COLO829 (cell line): ENCODE data around the gene ADD2.

Source experiments
- DNase-seq: peaks from one replicate; pipeline ENCODE4 v3.0.0; 2012; ENCODE audit warnings: low spot score

Gene ADD2

GRCh38 chr2:70723286-70723885 is 44.6 kb downstream of the ADD2 start:
- no peak for DNase-seq

DNA sequence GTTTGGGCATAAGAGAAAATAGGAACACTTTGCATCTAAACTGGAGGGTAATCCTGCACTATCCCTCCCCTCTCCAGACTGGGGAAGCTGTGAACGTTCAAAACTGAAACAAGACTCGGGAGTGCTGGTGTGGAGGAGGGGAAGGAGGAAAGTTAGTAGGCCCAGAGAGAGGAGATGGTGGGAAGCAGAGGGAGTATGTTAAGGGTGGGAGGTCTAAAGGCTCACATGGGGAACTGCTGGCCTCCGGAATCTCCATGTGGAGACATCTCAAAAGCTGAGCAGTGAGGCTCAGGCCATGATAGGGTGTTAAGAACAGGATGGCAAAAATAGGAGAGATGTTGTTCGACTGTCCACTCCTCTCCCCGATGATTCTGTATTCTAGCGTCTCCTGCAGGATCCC is 47.9 kb downstream of the ADD2 start:
- DNase-seq = no peak

- DNase-seq = no peak
Measured at GRCh38 chr2:70719231-70719630, 48.8 kb downstream of the ADD2 start.

- DNase-seq = no peak
Measured at GRCh38 chr2:70718736-70719135, 49.3 kb downstream of the ADD2 start.

- no peak for DNase-seq
Measured at GRCh38 chr2:70718241-70718640, 49.8 kb downstream of the ADD2 start.

DNA sequence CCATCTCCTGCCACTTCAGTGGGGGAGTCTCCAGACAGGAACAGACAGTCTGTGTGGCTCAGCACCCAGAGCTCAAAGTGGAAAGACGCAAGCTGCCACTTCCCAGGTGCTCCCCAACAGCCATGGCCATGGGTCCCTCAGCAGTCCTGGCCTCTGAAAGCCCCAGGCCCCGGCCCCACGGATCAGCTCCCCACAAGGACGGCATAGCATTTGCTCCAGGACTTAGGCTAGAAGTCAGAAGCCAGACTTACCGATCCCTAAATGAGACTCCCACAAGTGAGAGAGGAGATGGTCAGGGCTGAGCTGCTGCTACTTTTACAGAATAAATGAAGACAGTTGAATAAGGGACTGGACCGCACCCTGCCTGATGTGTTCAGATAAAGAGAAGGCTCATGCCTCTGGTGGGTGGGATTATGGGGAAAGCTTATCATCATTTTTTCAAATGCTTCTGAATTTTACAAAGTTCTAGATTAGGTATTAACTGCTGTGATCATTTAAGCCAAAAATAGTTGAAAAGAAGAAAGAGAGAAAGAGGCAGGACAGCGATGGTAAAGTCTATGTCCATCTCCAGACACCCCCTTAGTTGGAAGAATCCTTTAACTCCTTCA is 50.5 kb downstream of the ADD2 start:
- no peak for DNase-seq

DNA sequence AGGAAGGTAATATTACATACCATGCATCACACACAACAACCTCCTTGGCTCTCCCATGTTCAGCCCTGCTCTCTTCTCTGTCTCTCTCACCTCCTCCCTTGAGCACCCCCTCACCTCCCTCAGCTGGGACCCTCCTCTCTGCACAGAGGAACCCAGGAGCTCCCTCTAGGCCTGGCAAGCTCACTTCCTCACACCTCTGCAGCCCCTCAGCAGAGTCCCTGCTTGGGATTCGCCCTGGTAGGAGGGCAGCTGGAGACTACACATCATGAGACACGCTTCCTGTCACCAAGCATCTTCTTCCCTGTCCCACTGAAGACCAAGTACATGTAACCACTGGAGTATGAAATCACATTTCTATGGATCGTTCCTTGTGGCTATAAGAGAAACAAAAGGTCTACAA is 51.0 kb downstream of the ADD2 start:
- no peak for DNase-seq

DNA sequence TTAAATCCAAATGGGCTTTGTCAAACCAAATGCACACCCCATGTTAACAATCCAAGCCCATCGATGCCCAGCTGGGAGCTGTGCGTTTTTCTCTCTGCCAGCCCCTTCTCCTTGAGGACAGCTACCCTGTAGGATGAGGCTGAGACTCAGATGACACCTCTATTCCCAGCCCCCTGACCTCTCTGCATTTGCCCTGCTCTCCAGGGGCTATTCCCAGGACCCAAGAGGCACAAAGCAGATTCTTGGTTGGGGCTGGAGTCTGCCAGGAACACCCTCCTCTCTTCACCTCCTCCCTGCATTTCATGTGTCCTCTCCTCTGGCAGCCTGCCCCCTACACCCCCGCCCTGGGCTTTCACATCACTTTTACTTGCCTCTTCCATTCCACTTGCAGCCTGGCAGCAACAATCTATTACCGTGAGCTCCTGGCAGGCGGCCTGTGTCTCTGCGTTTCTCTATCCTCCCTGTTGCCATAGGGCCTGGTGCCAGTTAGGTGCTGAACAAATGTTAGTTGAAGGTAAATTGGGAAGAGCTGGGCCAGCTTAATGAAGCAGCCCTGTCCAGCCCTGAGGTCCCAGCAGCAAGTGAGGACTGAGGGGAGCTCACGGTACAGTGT is 51.8 kb downstream of the ADD2 start:
- no peak for DNase-seq

DNA sequence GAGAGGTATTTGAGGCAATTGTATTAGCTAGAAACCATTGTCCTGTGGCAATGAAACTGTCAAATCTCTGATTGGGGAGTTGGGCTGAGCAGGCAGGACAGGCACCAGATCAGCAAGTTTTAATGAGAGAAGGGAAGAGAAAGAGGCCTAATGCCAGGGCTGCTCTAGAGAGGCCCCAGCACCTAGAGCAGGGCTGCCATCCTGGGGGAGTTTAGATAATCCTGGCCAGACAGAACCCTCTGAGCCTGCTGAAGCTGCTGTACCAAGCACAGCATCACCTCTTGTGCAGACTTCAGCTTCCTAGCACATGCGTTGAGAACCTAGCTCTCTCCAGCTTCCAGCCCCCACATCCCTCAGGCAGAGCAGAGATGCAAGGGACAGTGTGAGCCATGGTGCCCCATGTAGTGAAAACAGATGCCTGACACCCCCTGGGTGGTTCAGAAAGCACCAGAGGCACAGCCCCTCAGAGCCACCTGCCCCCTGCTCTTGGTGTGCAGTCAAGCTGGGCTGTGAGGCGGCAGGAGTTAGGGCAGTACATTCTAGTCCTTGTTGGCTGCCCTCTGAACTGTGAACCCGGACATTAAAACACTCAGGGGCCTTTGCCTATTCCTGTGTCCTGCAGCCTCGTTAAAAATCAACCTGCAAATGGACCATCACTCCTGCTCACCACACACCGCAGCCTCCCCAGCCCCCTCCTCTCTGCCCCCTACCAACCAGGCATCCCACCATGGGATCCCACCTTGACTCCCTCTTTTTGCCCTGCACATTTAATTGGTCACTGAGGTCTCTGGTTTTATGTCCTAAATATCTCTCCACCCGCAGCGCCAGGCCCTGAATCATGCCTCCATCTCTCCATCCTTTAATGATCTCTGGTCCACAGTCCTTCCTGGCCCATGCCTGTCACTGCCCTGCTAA is 52.7 kb downstream of the ADD2 start:
- no peak for DNase-seq

GRCh38 chr2:70714141-70714905 is 53.7 kb downstream of the ADD2 start:
- no peak for DNase-seq

DNA sequence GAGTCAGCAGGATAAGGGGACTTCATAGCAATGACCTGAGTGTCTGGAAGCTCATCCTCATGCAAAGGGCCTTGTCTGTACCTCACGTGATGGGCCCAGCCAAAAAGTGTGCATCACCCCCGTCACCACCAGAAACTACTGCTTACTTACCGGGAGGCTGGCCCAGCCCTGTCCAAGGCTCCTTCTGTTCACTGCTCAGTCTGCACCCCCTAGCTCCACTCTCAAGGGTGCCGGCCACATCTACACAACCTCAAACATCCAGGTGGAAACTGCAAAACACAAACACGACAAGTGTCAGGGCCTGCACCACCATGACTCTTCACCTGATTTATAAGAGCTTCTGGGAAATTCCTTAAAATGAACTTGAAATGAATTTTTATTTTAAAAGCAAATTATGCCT is 55.1 kb downstream of the ADD2 start:
- no peak for DNase-seq

DNA sequence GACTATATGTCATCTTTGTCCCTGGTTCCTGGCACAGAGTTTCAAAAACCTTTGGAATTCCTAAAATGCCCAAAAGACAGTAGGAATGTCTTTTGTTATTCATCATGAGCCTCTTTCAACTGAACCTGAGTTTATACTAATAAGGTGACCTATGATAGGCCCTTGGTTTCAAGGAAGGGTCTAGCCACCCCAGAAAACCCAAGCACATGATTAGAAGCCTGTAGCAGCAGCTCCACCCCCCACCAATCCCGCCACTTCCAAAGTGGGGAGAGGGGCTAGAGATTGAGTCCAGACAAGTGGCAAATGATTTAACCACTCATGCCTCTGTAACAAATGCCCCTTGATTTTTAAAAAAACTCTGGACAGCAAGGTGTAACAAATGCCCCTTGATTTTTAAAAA is 56.8 kb downstream of the ADD2 start:
- DNase-seq = no peak

DNA sequence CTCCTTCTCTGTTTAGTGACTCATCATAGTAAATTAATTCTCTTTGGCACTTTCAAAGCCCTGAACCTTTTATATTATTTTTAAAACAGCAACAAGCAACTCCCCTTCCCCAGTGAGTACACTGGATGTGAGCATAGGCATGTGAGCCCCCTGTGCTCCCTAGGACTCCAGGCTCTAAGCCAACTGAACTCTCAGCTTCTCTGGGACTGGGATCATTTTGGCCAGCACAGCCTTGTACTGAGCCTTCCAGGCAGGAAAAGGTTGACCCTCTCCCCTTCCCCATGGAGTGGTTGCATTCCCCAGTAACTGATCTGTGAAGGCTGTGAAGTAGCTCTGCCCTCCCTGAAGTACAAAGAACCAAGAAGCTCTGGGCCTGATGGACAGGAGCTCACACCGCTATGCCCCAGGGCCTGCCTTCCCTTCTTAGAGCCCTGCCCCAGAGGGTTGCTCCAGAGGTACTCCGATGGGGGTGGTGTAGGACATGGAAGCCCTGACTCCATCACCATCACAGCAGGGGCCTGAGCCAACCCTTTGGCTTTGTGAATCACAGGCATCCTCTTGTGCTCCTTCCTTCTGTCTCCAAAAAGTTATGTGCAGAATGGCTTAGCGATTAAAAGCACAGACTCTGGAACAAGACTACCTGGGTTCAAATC is 57.8 kb downstream of the ADD2 start:
- DNase-seq = no peak

GRCh38 chr2:70709275-70710037 is 58.5 kb downstream of the ADD2 start:
- DNase-seq = no peak

GRCh38 chr2:70708376-70709199 is 59.4 kb downstream of the ADD2 start:
- DNase-seq = no peak

DNA sequence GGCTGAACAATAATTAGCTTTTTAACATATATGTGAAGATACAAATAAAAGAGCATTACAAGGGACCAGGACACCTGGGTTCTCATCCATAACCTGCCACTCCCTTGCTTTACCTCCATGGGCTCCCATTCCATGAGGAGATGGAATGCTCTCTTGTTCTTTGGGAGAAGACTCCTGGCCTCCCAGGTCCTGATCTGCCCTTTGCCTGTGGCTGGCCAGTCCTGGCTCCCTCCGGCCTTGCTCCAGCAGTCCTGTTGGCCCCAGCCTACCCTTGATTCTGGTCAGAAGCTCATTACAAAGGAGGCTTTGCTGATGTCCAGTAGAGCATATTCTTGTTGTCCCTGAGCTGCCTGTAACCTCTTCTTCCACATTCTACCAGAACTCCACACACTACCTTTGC is 60.3 kb downstream of the ADD2 start:
- no peak for DNase-seq

- DNase-seq = no peak
Measured at GRCh38 chr2:70706026-70706795, 61.8 kb downstream of the ADD2 start.

GRCh38 chr2:70705160-70705850 is 62.7 kb downstream of the ADD2 start:
- no peak for DNase-seq
